ENCODE data around the gene DHRS12. TPM values are rescaled to one million over a fixed set of nuclear protein-coding genes. Genes with fewer than 3 reads are reported as not detected.

The DHRS12 gene
- polyA plus RNA-seq, 4 donors = 20.3 to 21.9 (median 21.0) TPM

- DNase-seq (ENCODE audit: low read depth in 4 of 4, low spot score in 2 of 4) = no peak
These were observed 19.9 kb downstream of the DHRS12 start for GRCh38 chr13:51784097-51784496.

DNA sequence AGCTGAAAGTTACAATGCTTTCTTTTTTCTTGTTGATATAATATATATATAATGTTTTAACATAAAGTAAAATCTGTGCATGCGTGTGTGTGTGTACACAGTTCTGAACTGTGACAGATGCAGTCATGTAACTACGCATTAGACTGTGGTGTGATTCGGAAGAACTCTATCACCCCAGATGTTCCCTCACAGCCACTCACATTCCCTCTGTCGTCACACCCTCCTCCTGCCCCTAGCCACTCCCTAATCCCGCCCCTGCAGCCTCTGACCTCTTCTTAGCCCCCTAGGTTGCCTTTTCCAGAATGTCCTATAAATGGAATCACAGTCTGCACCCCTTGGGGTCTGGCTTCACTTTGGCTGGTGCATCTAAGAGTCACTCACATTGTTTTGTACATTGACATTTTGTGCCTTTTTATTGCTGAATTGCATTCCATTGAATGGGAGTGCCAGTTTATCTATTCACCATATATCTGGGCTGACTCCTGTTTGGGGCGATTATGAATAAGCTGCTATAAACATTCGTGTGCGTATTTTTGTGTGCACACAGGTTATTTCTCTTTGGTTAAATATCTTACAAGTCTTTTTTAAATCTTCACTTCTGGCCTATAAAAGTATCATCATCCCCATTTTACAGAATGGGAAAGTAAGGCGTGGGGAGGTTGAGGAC lies 20.4 kb downstream of the DHRS12 start:
- no peak for DNase-seq (ENCODE audit: low read depth in 4 of 4, low spot score in 2 of 4)

- DNase-seq (ENCODE audit: low read depth in 4 of 4, low spot score in 2 of 4) = no peak
These were observed 21.8 kb downstream of the DHRS12 start for GRCh38 chr13:51782026-51782710.

- no peak for DNase-seq (ENCODE audit: low read depth in 4 of 4, low spot score in 2 of 4)
These were observed 22.5 kb downstream of the DHRS12 start for GRCh38 chr13:51781246-51782022.

DNA sequence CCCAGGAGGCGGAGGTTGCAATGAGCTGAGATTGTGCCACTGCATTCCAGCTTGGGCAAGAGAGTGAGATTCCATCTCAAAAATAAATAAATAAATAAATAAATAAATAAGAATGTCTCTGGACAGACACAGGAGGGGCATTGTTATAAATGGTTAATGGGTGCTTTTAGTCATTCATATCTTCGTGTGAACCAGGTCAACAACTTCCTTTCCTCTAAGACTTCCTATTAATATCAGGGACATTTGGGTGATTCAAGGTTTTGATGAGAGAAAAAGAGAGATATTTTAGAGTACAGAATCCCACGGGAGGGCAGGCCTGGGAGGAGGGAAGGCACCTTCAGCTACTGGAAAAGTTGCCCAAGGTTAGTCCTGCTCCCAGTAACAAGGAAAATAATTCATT lies 23.9 kb downstream of the DHRS12 start:
- no peak for DNase-seq (ENCODE audit: low read depth in 4 of 4, low spot score in 2 of 4)

- no peak for DNase-seq (ENCODE audit: low read depth in 4 of 4, low spot score in 2 of 4)
These were observed 25.6 kb downstream of the DHRS12 start for GRCh38 chr13:51778392-51778791.

DNA sequence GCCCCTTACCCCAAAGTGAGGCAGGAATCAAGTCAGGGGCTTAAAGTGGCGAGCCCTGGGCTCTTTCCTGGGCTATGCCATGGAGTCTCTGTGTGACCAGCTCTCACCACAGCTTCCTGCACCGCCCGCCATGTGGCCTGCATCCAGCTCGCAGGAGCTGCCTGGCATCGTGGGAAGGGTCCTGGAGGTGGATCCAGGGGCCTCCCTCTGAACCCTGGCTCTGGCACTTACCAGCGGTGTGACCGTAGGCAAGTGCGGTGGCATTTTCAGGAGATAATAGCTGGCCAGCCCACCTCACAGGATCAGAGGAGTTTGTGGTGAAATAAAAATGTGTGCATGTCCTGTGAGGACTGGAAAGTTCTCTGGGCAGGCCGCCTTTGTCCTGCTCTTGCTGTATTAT lies 26.0 kb downstream of the DHRS12 start:
- DNase-seq (ENCODE audit: low read depth in 4 of 4, low spot score in 2 of 4) = no peak

GRCh38 chr13:51776179-51776578 lies 27.8 kb downstream of the DHRS12 start:
- no peak for DNase-seq (ENCODE audit: low read depth in 4 of 4, low spot score in 2 of 4)

DNA sequence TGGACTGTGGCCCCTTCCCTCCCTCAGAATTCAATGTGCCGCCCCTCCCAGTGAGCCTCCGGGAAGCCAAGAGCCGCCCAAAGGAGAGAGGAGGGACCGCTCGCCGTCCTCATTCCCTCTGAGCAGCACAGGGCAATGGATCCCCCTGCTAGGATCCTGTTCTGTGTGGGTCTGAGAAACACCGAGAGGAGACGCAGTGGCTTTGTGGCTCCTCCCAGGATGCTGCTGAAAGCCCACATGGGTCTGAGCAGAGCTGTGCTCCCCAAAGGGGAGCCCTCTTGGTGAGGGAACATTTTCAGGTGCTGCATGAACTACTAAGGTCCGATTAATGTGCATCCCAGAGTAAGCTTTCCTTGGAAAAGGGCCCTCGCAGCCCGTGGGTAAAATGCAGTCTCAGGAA lies 30.4 kb downstream of the DHRS12 start:
- no peak for DNase-seq (ENCODE audit: low read depth in 4 of 4, low spot score in 2 of 4)

- no peak for DNase-seq (ENCODE audit: low read depth in 4 of 4, low spot score in 2 of 4)
These were observed 31.2 kb downstream of the DHRS12 start for GRCh38 chr13:51772781-51773180.

DNA sequence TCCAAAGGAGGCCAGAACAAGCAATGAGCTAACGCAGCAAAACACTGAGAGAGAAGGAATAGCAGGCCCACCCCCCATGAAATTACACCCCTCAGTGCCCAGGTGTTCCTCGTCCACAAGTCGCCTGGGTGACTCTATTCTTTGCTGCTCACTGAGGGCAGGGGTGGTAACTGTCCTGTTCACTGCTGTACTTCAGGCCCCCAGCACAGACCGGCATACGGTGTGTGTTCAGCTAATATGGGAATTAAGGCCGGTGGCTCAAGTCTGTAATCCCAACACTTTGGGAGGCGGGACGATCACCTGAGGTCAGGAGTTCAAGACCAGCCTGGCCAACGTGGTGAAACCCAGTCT lies 31.9 kb downstream of the DHRS12 start:
- no peak for DNase-seq (ENCODE audit: low read depth in 4 of 4, low spot score in 2 of 4)

DNA sequence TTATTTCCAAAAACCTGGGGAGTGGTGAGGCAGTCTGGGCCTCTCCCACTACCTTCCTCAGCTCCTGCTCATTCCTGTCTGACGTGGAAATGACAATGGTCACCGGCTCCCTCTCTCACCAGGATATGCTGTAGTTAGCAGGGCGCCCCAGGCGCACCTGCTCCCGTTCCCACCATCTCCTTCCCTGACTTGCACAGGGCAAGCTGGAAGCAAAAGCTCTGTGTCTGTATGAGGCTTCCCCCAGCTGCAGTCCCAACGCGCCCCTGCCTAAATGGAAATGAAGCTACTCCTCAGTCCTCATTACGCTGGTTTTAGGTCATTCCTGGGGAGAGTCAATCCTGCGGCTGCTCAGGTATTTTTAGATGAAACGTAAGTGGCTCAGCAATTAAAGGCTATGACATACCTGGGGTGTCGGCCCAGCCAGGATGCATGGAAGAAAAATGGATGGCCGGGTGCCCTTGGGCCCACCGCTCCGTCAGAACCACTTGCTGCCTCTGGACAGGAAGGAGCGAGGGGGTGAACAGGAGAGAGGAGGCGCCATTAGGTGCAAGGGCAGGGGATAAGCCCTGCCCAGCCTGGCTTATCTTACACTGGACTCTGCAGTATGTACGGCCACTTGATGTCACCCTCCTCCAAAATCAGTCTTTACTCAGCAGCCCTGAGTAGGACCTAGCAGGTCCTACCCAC lies 32.4 kb downstream of the DHRS12 start:
- no peak for DNase-seq (ENCODE audit: low read depth in 4 of 4, low spot score in 2 of 4)

DNA sequence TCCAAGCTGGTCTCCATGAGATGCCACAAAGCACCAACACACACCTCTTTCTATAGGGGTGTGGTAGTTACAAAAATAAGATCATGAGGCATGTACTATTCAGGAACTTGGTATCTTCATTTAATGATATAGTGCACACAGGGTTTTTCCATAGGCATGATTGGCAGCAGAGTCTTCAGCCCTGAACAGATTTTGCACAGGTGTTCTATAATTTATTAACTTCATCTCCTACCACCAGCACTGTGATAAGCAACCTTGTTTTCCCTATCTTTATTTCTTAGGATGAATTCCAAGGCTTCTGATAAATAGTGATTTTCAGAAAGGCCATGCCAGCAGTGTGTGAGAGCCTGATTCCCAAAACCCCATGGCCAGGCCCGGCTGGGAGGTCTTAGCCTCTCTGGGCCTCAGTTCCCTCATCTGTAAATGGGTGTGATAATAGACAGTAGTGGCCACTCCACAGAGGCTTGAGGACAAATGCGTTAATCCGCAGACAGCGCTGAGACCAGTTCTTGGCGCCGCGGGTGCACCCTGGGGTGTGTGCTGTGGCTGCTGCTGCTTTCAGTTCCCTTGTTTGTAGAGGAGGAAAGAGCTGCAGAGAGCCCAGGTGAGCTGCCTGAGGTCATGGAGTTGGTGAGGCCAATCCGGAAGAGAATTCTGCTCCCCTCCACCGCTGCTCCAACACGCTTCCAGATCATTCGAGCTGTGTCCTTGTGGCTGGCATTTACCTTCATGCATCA lies 33.1 kb downstream of the DHRS12 start:
- no peak for DNase-seq (ENCODE audit: low read depth in 4 of 4, low spot score in 2 of 4)

GRCh38 chr13:51770160-51770559 lies 33.8 kb downstream of the DHRS12 start:
- DNase-seq (ENCODE audit: low read depth in 4 of 4, low spot score in 2 of 4) = no peak

- DNase-seq (ENCODE audit: low read depth in 4 of 4, low spot score in 2 of 4) = no peak
These were observed 34.4 kb downstream of the DHRS12 start for GRCh38 chr13:51769455-51770127.

GRCh38 chr13:51768976-51769375 lies 35.0 kb downstream of the DHRS12 start:
- DNase-seq (ENCODE audit: low read depth in 4 of 4, low spot score in 2 of 4) = no peak

DNA sequence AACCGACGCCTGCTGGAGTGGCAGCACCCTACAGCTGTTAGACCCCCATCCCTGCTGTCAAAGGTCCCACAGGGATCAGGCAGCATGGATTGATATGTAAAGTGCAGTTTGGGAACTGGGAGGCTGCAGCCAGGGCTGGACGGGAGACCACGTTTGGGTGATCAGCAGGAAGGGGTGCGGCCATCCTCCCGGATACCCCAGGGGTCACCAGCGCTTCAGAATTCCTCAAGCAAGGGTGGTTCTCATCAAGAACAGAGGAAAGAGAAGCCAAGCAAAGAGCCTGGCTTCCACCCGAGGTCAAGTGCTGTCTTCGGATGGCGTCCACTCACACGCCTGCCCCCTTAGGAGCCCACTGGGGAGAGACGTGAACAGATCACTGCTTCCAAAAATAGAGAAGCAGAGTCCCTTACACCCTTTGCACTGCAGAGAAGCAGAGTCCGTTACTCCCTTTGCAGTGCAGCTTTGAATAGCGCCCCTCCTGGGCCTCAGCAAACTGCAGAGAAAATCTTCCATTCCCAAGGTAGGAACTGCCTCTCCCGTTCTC lies 35.5 kb downstream of the DHRS12 start:
- no peak for DNase-seq (ENCODE audit: low read depth in 4 of 4, low spot score in 2 of 4)

DNA sequence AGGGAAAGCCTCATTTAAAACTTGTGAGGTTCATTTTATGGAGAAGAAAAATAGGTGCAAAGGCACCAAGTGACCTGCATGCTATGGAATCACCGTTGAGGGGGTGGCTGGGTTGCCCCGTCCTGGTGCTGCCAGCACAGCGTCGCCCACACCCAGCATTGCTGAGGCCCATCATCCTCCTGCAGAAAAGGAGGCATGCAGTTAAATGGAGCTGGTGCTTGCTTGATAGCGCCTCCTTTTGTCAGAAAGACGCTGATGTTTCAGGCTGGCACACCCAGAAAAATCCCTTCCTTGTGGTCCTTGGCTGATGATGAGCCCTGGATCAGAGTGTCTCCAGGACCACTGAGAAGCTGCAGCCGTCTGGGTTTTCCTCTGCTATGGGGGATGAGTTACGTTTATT lies 36.9 kb downstream of the DHRS12 start:
- DNase-seq (ENCODE audit: low read depth in 4 of 4, low spot score in 2 of 4) = no peak

GRCh38 chr13:51765142-51765515 lies 38.8 kb downstream of the DHRS12 start:
- DNase-seq (ENCODE audit: low read depth in 4 of 4, low spot score in 2 of 4) = no peak
